NCI-H82 (cell line): Measurements from ENCODE around the gene SLC8A1.

ENCODE experiments used
- DNase-seq: peaks from one replicate; lab custom pipeline; 2025; lab: John Stamatoyannopoulos, UW

Gene SLC8A1

DNA sequence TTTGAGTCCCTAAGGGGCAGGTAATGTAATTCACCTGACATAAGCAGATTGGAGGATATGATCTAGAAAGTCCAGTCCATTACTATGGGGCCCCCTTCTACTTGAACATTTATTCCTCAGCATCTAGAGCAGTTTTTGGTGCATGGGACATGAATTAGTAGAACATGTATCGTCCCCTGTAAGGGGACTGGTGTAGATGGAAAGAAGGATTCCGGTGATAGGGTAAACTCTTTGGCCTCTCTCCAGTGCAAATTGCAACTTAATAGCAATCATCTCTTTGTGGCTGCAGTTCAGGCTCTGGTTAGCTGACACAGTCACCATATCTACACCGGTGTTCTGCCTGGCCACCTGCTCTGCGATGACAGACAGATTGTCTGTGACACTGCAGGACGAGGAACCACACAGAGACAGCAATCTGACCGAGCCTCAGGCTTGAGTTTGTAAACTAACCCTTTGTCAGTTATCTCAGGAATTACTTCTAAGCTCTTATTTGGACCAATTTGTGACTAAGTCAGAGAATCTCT lies 6.4 kb upstream of the SLC8A1 start:
- peak; percentile 52 for DNase-seq

DNA sequence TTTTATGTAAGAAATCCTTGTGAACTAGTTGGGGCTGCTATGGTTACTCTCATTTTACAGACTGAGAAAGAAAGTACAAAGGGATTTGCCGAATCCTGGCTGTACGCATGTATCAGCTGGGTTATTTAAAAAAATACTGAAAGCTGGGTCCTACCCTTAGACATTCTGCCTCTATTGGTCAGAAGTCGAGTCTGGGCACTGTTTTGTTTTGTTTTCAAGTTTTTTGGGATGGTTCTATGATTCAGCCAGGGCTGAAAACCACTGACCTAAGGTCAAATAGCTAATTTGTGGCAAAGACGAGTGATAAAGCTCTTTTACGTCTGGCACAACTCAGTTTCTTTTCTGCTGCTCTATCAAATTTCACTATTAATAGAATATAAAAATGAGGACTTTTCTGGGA lies 5.9 kb upstream of the SLC8A1 start:
- DNase-seq: no peak

DNA sequence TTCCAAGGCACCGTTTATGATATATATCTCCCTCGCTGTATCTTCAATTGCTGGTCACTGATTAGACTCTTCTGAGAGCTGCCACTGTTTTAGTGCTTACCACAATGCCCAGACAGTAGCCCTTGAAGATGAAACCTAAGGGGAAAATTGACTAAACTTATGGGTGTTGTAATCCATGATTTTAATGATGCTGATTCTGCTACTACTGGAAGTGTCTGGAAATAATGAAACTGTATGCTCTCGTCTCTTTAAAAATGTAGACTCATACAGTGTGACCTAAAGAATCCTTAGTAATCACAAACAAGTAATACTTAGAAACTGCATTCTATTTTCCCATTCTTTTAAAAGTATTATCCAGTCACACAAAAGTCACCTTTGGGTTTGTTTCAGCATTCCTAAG lies 5.5 kb upstream of the SLC8A1 start:
- DNase-seq: no peak

DNA sequence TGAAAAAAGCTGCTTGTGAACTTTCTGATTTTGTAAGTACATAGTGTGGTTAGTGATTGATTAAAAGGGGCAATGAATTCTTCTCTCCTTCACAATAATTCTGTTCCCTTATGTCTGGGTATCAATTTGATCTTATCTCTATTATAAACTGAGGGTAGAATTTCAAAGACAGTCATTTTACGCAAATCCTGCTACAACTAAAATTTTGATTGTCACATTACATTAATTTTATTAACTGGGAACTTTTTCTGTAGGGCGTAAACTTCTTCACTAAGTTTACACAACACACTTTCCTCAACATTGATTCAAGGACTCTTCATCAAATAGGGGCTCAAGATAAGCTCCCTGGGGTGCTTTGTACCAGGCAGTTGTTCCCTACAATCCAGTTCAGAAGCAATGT lies 5.0 kb upstream of the SLC8A1 start:
- no peak for DNase-seq

- no peak for DNase-seq
These were observed 3.8 kb upstream of the SLC8A1 start for GRCh38 chr2:40455661-40456060.

DNA sequence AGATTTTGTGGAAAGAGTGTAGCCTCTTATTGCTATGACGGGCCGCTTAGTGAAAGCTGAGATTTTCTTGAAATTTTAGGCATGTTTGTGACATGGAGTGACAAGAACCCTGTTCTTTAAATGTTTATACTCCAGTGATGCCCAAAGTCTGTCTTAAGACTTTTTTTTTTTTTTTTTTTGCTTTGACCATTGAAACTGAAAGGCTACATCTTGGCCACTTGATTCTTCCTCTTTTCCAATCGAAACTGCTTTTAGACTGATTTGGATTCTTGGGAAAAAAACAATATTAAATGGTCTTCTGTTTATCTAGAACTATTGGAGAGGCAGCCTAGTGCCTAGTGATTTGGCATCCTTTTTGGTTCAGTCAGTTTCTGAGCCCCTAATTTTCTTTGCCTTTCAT lies 2.4 kb upstream of the SLC8A1 start:
- DNase-seq: no peak

DNA sequence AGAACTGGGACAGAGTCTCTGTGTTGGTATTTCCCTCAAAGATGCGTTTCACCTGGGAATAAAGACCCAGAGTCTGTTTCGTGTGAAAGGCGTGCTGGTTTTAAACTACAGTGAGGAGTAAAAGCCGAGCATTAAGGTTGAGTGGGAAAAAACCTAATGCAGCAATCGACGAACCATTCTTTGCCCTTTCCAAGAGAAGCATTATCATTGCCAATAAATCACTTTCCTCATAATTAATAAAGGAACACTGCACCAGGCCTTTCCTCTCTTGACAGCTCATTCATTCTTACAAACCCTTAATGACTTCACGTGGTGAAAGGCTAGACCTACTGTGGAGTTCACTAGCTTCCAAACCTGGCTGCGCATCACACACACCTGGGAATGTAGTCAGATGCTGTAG lies 896 bp upstream of the SLC8A1 start:
- DNase-seq: no peak

DNA sequence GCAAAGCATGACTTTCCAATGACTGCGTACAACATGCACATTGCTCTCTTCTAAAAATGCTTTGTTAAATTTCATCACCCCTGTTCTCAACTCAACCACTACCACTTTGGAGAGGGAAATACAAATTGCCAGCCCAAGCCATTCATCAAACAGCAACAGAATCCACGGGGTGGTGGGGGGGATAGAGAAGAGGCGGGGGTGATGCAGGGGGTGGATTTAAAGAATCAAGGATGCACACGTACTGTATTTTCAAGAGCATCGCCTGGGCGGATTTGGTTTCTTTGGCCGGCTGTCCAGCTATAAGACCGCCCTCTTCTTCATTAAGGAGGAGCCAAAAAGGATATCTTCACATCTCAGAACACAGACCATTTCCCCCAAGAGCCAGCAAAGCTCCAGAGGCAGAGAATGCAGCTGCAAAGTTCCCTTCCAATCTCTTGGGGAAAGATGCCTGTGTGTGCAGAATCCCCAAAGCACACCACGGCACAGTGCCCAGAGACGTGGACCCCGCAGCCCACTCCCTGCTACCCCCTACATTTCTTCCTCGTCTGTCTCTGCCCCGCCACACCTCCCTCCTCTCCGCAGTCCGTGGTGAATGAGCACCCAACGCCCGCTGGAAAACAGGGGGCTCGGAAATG lies 977 bp downstream of the SLC8A1 start:
- DNase-seq: peak; percentile 95

- peak; percentile 79 for DNase-seq
These were observed 1.7 kb downstream of the SLC8A1 start for GRCh38 chr2:40450066-40450795.

DNA sequence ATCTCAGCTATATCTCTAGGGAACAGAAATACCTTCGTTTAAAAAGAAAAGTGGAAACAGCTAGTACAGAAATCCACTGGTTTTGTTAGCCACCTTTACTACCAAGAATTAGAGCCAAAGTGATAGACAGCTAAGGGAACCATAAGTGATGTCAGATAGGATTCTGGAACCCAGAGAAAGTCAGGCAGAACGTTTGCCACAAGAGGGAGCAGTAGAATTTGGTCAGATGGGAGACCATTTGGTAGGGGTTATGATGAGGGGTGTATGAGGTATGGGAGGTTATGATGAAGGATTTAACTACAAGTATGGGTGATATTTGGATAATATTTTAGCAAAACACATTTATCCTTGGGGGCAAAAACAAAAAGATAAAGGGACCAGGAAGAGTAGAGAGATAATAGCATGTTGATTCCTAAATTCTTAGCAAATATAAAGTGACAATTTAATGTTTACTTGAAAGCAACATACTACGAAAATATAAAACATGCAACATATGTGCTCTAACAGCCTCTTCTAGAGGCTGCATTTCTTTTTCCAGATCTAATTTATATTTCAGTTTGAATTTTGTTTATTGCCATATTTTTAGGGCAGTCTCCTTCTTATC lies 3.3 kb downstream of the SLC8A1 start:
- DNase-seq: peak; percentile 90

GRCh38 chr2:40445467-40445866 lies 6.4 kb downstream of the SLC8A1 start:
- DNase-seq: no peak

GRCh38 chr2:40440835-40441234 lies 11.1 kb downstream of the SLC8A1 start:
- no peak for DNase-seq

DNA sequence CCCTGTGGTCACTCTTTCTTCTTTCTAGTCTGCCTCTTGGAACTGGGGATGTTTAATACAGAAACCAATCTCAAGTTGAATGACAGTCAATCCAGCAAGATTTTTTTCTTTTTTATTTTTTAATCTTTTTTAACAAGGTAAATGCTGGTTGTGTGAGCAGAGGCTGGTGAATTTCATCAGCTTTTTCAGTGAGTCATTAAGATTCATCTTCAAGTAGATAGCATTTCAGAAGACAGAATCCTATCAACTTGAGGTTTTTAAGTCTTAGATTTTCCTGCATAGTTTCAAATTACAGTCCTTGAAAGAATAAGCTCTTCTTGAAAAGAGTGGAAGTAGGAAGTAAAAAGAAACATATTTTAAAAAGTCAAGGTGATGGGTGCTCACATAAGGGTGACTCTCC lies 12.4 kb downstream of the SLC8A1 start:
- no peak for DNase-seq

DNA sequence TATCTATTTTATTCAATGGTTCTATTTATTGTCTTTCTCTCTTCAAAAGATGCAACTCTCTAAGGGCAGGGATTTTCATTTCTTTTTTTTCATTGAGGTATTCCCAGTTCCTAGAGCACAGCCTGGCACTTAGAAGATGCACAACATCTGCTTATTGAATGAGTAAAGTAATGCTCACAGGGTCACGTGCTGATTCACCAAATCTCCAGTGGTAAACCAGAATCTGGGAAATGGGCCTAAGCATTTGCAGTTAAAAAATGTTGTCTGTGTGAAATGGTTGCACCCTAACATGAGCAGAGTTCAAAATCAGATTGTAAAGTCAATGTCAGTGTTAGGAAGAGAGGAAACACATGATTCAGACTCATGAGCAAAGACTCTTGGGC lies 15.8 kb downstream of the SLC8A1 start:
- no peak for DNase-seq

DNA sequence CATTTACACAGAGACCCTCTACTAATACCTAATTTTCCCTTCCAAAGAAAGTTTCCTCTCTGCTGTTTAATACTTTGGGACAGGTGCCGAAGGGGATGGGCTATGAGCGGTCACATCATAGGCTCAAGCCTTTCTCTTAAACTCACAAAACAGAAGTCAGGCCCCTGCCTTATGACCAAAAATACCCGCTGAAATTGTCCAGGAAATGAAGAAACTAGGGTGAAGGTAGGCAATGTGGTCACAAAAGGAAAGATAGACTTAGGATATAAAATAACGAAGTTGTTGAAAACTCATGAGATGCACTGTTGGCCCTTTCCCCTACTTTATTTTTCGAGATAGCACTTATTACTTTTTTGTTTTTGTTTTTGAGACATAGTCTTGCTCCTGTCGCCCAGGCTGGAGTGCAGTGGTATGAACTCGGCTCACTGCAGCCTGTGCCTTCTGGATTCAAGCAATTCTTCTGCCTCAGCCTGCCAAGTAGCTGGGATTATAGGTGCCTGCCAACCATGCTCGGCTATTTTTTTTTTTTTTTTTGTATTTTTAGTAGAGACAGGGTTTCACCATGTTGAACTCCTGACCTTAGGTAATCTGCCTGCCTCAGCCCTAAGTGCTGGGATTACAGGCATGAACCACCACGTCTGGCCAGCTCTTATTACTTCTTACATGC lies 16.3 kb downstream of the SLC8A1 start:
- DNase-seq: peak; percentile 34

DNA sequence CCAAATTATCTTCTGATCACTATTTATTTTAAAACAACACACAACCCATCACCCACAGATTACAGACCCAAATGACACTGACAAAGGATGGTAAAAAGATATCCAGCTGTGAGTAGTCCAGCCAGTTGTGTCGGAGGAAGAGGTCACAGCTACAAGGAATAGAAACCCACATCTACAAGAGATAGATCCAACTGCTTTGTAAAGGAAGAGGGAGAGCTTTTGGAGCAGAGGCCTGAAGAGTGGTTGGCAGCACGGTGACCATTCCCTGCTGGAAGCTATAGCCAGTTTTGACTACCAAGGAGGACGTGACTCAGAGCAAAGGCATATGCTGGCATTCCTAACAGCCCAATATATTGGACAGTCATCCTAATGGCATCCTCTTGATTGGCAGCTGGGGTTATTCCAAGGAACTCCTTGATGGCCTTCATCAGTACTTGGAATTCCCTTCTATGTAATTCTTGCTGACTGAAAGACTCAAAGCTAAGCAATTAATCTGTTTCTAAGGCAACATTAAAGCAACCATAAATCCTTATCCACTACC lies 17.1 kb downstream of the SLC8A1 start:
- DNase-seq: peak; percentile 15

DNA sequence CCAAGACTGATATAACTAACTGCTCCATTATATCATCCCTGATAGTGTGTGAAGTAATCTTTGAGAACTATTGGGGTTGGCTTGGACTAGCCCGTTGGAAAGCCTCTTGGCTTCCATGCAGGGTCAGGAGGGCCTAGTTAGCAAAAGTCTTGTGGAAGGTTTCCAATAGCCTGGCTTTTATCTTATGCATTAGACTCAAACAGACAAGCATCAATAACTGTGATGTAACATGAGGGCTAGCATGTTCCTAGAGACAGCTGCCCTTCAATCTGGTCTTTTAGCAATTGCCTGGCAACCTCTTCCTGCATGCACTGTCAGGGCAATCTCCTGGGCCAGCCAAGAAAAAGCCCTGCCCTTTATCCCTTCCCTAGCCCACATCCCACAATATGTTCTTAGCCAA lies 18.2 kb downstream of the SLC8A1 start:
- DNase-seq: peak; percentile 43

GRCh38 chr2:40432921-40433483 lies 18.9 kb downstream of the SLC8A1 start:
- no peak for DNase-seq

DNA sequence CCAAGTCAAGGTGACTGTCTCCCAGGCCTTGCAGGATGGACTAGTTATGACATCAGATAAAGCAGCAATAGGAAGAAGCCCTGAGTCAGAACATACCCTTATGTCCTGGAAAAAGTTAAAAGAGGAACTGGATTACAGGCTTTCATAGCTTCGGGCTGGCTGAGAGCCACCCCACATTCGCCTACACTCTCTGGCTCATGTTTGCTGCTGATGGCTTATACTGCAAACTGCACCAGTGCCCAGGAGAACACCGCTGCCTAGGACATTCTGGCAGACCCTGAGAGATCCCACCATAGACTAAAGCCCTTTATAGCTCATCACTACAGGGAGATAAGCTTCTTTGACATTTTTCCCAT lies 20.3 kb downstream of the SLC8A1 start:
- DNase-seq: no peak

DNA sequence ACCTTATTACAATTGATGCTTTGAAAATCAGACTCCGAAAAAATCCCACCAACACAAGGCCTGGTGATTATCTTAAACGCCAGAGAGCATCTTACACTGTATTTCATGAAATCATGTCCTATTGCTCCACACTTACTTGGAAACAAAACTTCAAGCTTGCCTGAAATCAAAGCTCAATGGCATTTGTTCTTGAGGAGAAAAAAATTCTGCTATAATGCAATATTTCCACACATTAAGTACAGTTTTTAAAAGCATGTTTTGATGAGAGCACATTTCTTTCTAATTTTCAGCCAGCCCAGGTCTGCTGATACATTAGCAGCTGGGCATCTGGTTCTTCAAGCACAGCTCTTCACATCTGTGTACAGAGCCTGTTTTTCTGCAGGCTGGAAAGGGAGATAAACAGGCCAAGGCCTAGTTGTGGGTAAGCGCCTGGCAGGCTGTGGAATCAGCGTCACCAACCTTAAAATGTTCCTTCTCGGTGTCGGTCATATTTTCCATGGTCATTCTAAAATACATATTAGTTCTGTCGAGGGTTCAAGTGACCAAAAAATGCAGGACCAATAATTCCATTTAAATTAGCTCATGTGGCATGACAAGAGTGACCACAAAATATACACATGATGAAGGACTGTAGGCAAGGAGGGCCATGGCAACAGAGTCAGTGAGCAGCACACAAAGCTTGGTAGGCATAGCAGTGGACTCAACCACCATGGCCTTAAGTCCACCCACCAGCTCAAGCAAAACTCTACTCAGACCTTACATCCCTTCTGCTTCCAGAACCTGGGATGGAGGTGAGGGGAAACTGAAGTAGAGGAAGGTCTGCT lies 20.9 kb downstream of the SLC8A1 start:
- DNase-seq: no peak

- DNase-seq: no peak
These were observed 23.5 kb downstream of the SLC8A1 start for GRCh38 chr2:40428439-40428838.
